GM12892 (cell line): ENCODE results near the gene NAIF1.

Experiments used
- POLR2A ChIP-seq: IDR thresholded peaks from 2 replicates; pipeline ENCODE4 v1.6.1; 2011; ENCODE audit warnings: low read depth, low read length, control low read depth
- POLR2AphosphoS5 ChIP-seq: IDR thresholded peaks from 2 replicates; pipeline ENCODE4 v1.6.1; 2011; ENCODE audit warnings: low read depth, low read length, control low read depth
- TAF1 ChIP-seq: IDR thresholded peaks from 2 replicates; pipeline ENCODE4 v1.6.1; 2011; ENCODE audit warnings: low read depth, mild to moderate bottlenecking, control low read depth, low read length, borderline replicate concordance

GRCh38 chr9:128091571-128091970, 24.5 kb upstream of the NAIF1 start:
- no peak for TF ChIP-seq POLR2AphosphoS5
- no peak for TF ChIP-seq TAF1
- no peak for TF ChIP-seq POLR2A
